Mesodermal cell (in vitro differentiated cells): ENCODE measurements around the gene SPZ1.

ENCODE experiments used
- H3K27ac ChIP-seq: 2 replicates; pipeline ENCODE4 v1.7.0; 2013; ENCODE audit warnings: mild to moderate bottlenecking, low read depth, low read length, moderate library complexity; ENCODE audit not compliant: severe bottlenecking
- H3K36me3 ChIP-seq: 2 replicates; pipeline ENCODE4 v1.7.1; 2013; ENCODE audit warnings: mild to moderate bottlenecking, low read length, moderate library complexity; ENCODE audit not compliant: control insufficient read depth, insufficient read depth
- H3K4me1 ChIP-seq: one replicate; pipeline ENCODE4 v1.7.1; 2013; ENCODE audit warnings: mild to moderate bottlenecking, low read length; ENCODE audit not compliant: insufficient read depth, control insufficient read depth, poor library complexity, severe bottlenecking
- H3K4me3 ChIP-seq: 2 replicates; pipeline ENCODE4 v1.7.0; 2013; ENCODE audit warnings: low read length, control low read depth, mild to moderate bottlenecking; ENCODE audit not compliant: insufficient read depth, poor library complexity, severe bottlenecking; ENCODE audit errors: extremely low read depth
- H3K9me3 ChIP-seq: 2 replicates; pipeline ENCODE4 v1.7.1; 2013; ENCODE audit warnings: mild to moderate bottlenecking, low read length, moderate library complexity; ENCODE audit not compliant: control insufficient read depth
- WGBS, 2 experiments: methylation state at CpG; one replicate each; pipeline ENCODE4 v1.1.5; 2013; ENCODE audit warnings: missing lambda C conversion rate in 2 of 2; ENCODE audit not compliant: insufficient coverage in 2 of 2; 5-methylcytosine and 5-hydroxymethylcytosine counted together

SPZ1 gene

GRCh38 chr5:80364892-80365291 lies 45.1 kb downstream of the SPZ1 start:
- WGBS, 2 experiments: 84 to 85% methylated on average over 3 to 4 of the region's 6 CpGs
- Histone ChIP-seq H3K4me1 (no peaks in the 10 kb centered on the region), H3K9me3 (no peaks in the 10 kb centered on the region), H3K4me3 (no peak overlapping the region), H3K27ac (no peak overlapping the region), H3K36me3 (no peaks in the 10 kb centered on the region)

- 100% methylated on average over 1 of the region's 4 CpGs; no CpG with 5 or more reads in 1 of the 2 experiments for WGBS, 2 experiments
- Histone ChIP-seq H3K27ac (no peak overlapping the region), H3K36me3 (no peaks in the 10 kb centered on the region), H3K4me3 (no peak overlapping the region), H3K9me3 (no peaks in the 10 kb centered on the region), H3K4me1 (no peaks in the 10 kb centered on the region)
These were observed 49.1 kb downstream of the SPZ1 start for GRCh38 chr5:80368661-80369480.

GRCh38 chr5:80369521-80369920 lies 49.7 kb downstream of the SPZ1 start:
- Histone ChIP-seq H3K4me3 (no peak overlapping the region), H3K9me3 (no peaks in the 10 kb centered on the region), H3K27ac (no peak overlapping the region), H3K36me3 (no peaks in the 10 kb centered on the region), H3K4me1 (no peaks in the 10 kb centered on the region)
- 95% methylated on average over 7 of the region's 8 CpGs for WGBS, 2 experiments

GRCh38 chr5:80370390-80370789 lies 50.6 kb downstream of the SPZ1 start:
- Histone ChIP-seq H3K27ac (peak overlapping the region; percentile 58), H3K36me3 (no peaks in the 10 kb centered on the region), H3K4me3 (no peak overlapping the region)

More at GRCh38 chr5:80370390-80370789, 50.6 kb downstream of the SPZ1 start:
- no peaks in the 10 kb centered on the region for H3K4me1 ChIP-seq
- H3K9me3 ChIP-seq: no peaks in the 10 kb centered on the region
- no CpG with 5 or more reads among the region's 1 CpG for WGBS, 2 experiments
